CD4-positive, alpha-beta T cell (primary cell): ENCODE data around the gene METTL24. TPM values are rescaled to one million over a fixed set of nuclear protein-coding genes. Genes with fewer than 3 reads are reported as not detected.

Source experiments
- ATAC-seq: fragments of 200-7000 bp; cut with Tn5 transposase; one replicate; pipeline ENCODE4 v1.10.0; 2022; ENCODE audit warnings: mild to moderate bottlenecking; ENCODE audit not compliant: poor library complexity
- CTCF ChIA-PET: fragments of 350-600 bp; sonication (Branson Sonifier 250); formaldehyde crosslinking; loops from one replicate; lab custom pipeline; 2021; ENCODE audit warnings: antibody characterized with exemption, inconsistent platforms; lab: Charles Lee
- POLR2A ChIA-PET: fragments of 350-600 bp; sonication (Branson Sonifier 250); formaldehyde crosslinking; loops from one replicate; lab custom pipeline; 2021; ENCODE audit warnings: antibody characterized with exemption, inconsistent platforms; lab: Charles Lee
- DNase-seq, 14 experiments: peaks; one replicate each; pipeline ENCODE4 v3.0.0-alpha.2; 2013 to 2020; ENCODE audit warnings: mixed read lengths in 2 of 14
- H3K27ac ChIP-seq, 2 donors: one replicate each; pipeline versions ENCODE4 v1.5.1 to v1.7.0; 2013; ENCODE audit warnings: low read length in 2 of 2, low read depth in 1 of 2, mild to moderate bottlenecking in 1 of 2
- H3K27me3 ChIP-seq, 2 experiments: 1 replicate in 1 of 2; 2 replicates in 1 of 2; pipeline versions ENCODE4 v1.6.1 to v1.7.0; 2013; ENCODE audit warnings: low read length in 2 of 2, control low read depth in 1 of 2, mild to moderate bottlenecking in 1 of 2, moderate library complexity in 1 of 2; ENCODE audit not compliant: insufficient read depth in 2 of 2, control insufficient read depth in 1 of 2
- H3K36me3 ChIP-seq: one replicate; pipeline ENCODE4 v1.6.1; 2013; ENCODE audit warnings: low read length, control low read depth; ENCODE audit not compliant: insufficient read depth
- H3K4me1 ChIP-seq: one replicate; pipeline ENCODE4 v1.6.1; 2013; ENCODE audit warnings: low read length, control low read depth; ENCODE audit not compliant: insufficient read depth
- H3K4me3 ChIP-seq: one replicate; pipeline ENCODE4 v1.5.1; 2013; ENCODE audit warnings: mild to moderate bottlenecking, low read length, moderate library complexity
- H3K9me3 ChIP-seq, 2 experiments: 1 replicate in 1 of 2; 2 replicates in 1 of 2; pipeline versions ENCODE4 v1.6.1 to v1.7.0; 2013; ENCODE audit warnings: low read length in 2 of 2, mild to moderate bottlenecking in 2 of 2, control low read depth in 1 of 2, moderate library complexity in 1 of 2; ENCODE audit not compliant: control insufficient read depth in 1 of 2, insufficient read depth in 1 of 2
- H3K27ac Mint-ChIP-seq: one replicate; pipeline ENCODE4 v1.8.0; 2020; ENCODE audit warnings: mixed read lengths
- H3K27me3 Mint-ChIP-seq: one replicate; pipeline ENCODE4 v1.8.0; 2021; ENCODE audit warnings: mixed read lengths
- H3K36me3 Mint-ChIP-seq: one replicate; pipeline ENCODE4 v1.8.0; 2021; ENCODE audit warnings: low read depth, mixed read lengths
- H3K4me1 Mint-ChIP-seq: one replicate; pipeline ENCODE4 v1.8.0; 2021; ENCODE audit warnings: low read depth, mixed read lengths
- H3K4me3 Mint-ChIP-seq: one replicate; pipeline ENCODE4 v1.8.0; 2020; ENCODE audit warnings: mild to moderate bottlenecking, mixed read lengths
- H3K9me3 Mint-ChIP-seq: one replicate; pipeline ENCODE4 v1.8.0; 2020; ENCODE audit warnings: mixed read lengths
- CTCF ChIP-seq: fragments of 200-600 bp; IDR thresholded peaks from one replicate; pipeline ENCODE4 v1.8.0; 2022; ENCODE audit warnings: antibody characterized with exemption, mild to moderate bottlenecking
- intact Hi-C, 2 experiments: fragments of 100-400 bp; cut with DNase I in 1 of 2; cut with micrococcal nuclease in 1 of 2; formaldehyde crosslinking; loops; one replicate each; pipeline versions ENCODE4 v1.15.1 to v1.9.0; 2023 to 2025; cut with DNase I, micrococcal nuclease
- total RNA-seq, 174 experiments: library from RNA in 2 of 174; stranded (reverse) in 2 of 174; gene quantifications; one replicate each; pipeline ENCODE4 v1.2.3 and lab custom pipeline; 2021 to 2026

Gene METTL24
- total RNA-seq, 2 experiments from 2014 or later = not detected

- ChIA-PET POLR2A (interaction anchor here (1.1 to 2.8 kb wide), 6 partner anchors 24 to 1008 kb away, joined by 3 to 14 read pairs (median 10); partner anchors contain the start of genes AK9, CD164, CDC40 and FIG4), CTCF (interaction anchor here (0.5 to 3.4 kb wide), 4 partner anchors 190 to 1226 kb away, joined by 3 to 17 read pairs (median 4); no protein-coding TSS in a partner anchor)
- peaks cover 27% of the 10 kb centered on the region for H3K4me1 Mint-ChIP-seq
- Histone ChIP-seq H3K36me3 (no peaks in the 10 kb centered on the region), H3K4me1 (peaks cover 5% of the 10 kb centered on the region), H3K4me3 (no peak overlapping the region), H3K9me3 (no peaks in the 10 kb centered on the region), H3K27ac (no peak overlapping the region), H3K27me3 (no peaks in the 10 kb centered on the region)
- no peak for TF ChIP-seq CTCF
- H3K9me3 Mint-ChIP-seq = no peaks in the 10 kb centered on the region
- peak overlapping the region; percentile 61 for H3K4me3 Mint-ChIP-seq
- intact Hi-C loops = loop anchor here (2.0 to 5.0 kb wide), 4 partner anchors 212 to 1848 kb away; partner anchors contain the start of gene WASF1 (in 1 of the 2)
- no peaks in the 10 kb centered on the region for H3K27me3 Mint-ChIP-seq
- H3K27ac Mint-ChIP-seq = peak overlapping the region; percentile 75
- H3K36me3 Mint-ChIP-seq = no peaks in the 10 kb centered on the region
- DNase-seq (no peak), ATAC-seq (peak; percentile 50)
These were observed 32.3 kb upstream of the METTL24 start for GRCh38 chr6:110390404-110390803.

- H3K27me3 ChIP-seq = no peaks in the 10 kb centered on the region
- POLR2A ChIA-PET = interaction anchor here (1.1 to 2.8 kb wide), 6 partner anchors 24 to 1008 kb away, joined by 3 to 14 read pairs (median 10); partner anchors contain the start of genes AK9, CD164, CDC40 and FIG4
- DNase-seq = no peak
- no peak for TF ChIP-seq CTCF
- no peak overlapping the region for H3K4me3 ChIP-seq
- Mint-ChIP-seq H3K9me3 (no peaks in the 10 kb centered on the region), H3K27me3 (no peaks in the 10 kb centered on the region), H3K4me1 (peaks cover 27% of the 10 kb centered on the region), H3K27ac (peak overlapping the region; percentile 75), H3K4me3 (no peak overlapping the region), H3K36me3 (no peaks in the 10 kb centered on the region)
- no peaks in the 10 kb centered on the region for H3K36me3 ChIP-seq
- no peaks in the 10 kb centered on the region for H3K9me3 ChIP-seq
- H3K4me1 ChIP-seq = peaks cover 5% of the 10 kb centered on the region
- CTCF ChIA-PET = interaction anchor here (0.5 to 3.4 kb wide), 3 partner anchors 685 to 1225 kb away, joined by 3 to 17 read pairs (median 4); no protein-coding TSS in a partner anchor
- ATAC-seq = peak; percentile 23
- H3K27ac ChIP-seq = no peak overlapping the region
- intact Hi-C loops = loop anchor here (2.0 to 10.0 kb wide), 6 partner anchors 211 to 1848 kb away; partner anchors contain the start of gene WASF1 (in 1 of the 2)
These were observed 31.7 kb upstream of the METTL24 start for GRCh38 chr6:110389689-110390382.

DNA sequence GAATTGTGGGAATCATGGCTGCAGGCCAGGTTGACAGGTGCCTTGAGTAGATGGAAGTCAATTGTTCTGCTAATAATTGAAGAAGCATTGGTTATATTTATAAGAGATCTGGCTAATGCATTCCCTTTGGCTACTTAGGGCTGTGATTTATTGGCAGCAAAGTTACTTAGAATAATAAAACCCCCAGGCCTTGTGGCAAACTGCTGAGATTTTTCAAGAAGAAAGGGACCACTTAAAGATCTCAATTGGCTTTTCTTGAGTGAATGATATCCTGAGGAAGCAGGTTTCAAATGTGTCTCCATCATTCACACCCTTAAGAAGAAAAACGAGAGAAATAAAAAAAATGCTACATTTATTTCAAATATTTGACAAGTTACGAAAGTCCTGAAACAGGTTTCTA, 29.8 kb upstream of the METTL24 start:
- H3K4me3 ChIP-seq = no peak overlapping the region
- no peaks in the 10 kb centered on the region for H3K36me3 Mint-ChIP-seq
- H3K27ac ChIP-seq = no peak overlapping the region
- no peaks in the 10 kb centered on the region for H3K36me3 ChIP-seq
- CTCF ChIA-PET = no interaction called here
- TF ChIP-seq CTCF = no peak
- DNase-seq = no peak
- intact Hi-C loops = loop anchor here in 1 of 2 experiments (2.0 to 10.0 kb wide), 2 partner anchors 683 to 1203 kb away; no protein-coding TSS in a partner anchor
- H3K4me1 ChIP-seq = peaks cover 5% of the 10 kb centered on the region
- H3K4me1 Mint-ChIP-seq = peaks cover 27% of the 10 kb centered on the region
- no peaks in the 10 kb centered on the region for H3K27me3 Mint-ChIP-seq
- ATAC-seq = no peak
- H3K27ac Mint-ChIP-seq = no peak overlapping the region
- POLR2A ChIA-PET = no interaction called here
- H3K9me3 Mint-ChIP-seq = no peaks in the 10 kb centered on the region
- H3K4me3 Mint-ChIP-seq = no peak overlapping the region
- H3K9me3 ChIP-seq = no peaks in the 10 kb centered on the region
- no peaks in the 10 kb centered on the region for H3K27me3 ChIP-seq
